Naive thymus-derived CD4-positive, alpha-beta T cell (primary cell): ENCODE results near the gene CTNNB1. TPM values are rescaled to one million over a fixed set of nuclear protein-coding genes. Genes with fewer than 3 reads are reported as not detected.
A peak's percentile ranks its signal among the peaks of the same experiment; 100 is the strongest.

Experiments
- ATAC-seq: fragments of 150-1000 bp; cut with Tn5 transposase; 2 replicates; pipeline ENCODE4 v1.10.0; 2021; ENCODE audit warnings: mild to moderate bottlenecking, moderate library complexity
- CTCF ChIA-PET: fragments of 350-600 bp; sonication (Branson Sonifier 250); formaldehyde crosslinking; loops from one replicate; lab custom pipeline; 2021; ENCODE audit warnings: antibody characterized with exemption; lab: Charles Lee
- POLR2A ChIA-PET: fragments of 350-600 bp; sonication (Branson Sonifier 250); formaldehyde crosslinking; loops from one replicate; lab custom pipeline; 2021; ENCODE audit warnings: antibody characterized with exemption, inconsistent platforms; lab: Charles Lee
- DNase-seq, 9 donors: peaks; one replicate each; pipeline versions ENCODE4 v3.0.0 to v3.0.0-alpha.2; 2020 to 2022; ENCODE audit warnings: mixed read lengths in 1 of 9
- H3K27ac ChIP-seq: one replicate; pipeline ENCODE4 v1.7.0; 2013; ENCODE audit warnings: mild to moderate bottlenecking, low read depth, low read length, moderate library complexity
- H3K27me3 ChIP-seq, 2 donors: one replicate each; pipeline ENCODE4 v1.7.0; 2013; ENCODE audit warnings: low read length in 2 of 2, mild to moderate bottlenecking in 2 of 2, moderate library complexity in 2 of 2; ENCODE audit not compliant: control insufficient read depth in 2 of 2, insufficient read depth in 2 of 2
- H3K36me3 ChIP-seq, 3 experiments: 1 replicate in 2 of 3; 2 replicates in 1 of 3; pipeline ENCODE4 v1.7.0; 2013; ENCODE audit warnings: low read length in 3 of 3, mild to moderate bottlenecking in 3 of 3, moderate library complexity in 1 of 3; ENCODE audit not compliant: insufficient read depth in 3 of 3, control insufficient read depth in 2 of 3
- H3K4me1 ChIP-seq, 2 donors: one replicate each; pipeline ENCODE4 v1.7.0; 2013; ENCODE audit warnings: low read length in 2 of 2, mild to moderate bottlenecking in 2 of 2, moderate library complexity in 1 of 2; ENCODE audit not compliant: control insufficient read depth in 2 of 2, insufficient read depth in 2 of 2
- H3K4me3 ChIP-seq: 2 replicates; pipeline ENCODE4 v1.7.0; 2013; ENCODE audit warnings: mild to moderate bottlenecking, low read length
- H3K9me3 ChIP-seq, 3 experiments: 1 replicate in 2 of 3; 2 replicates in 1 of 3; pipeline ENCODE4 v1.7.0; 2013; ENCODE audit warnings: low read length in 3 of 3; ENCODE audit not compliant: control insufficient read depth in 2 of 3
- H3K27ac Mint-ChIP-seq, 9 donors: one replicate each; pipeline ENCODE4 v1.8.0; 2020 to 2022; ENCODE audit warnings: mixed read lengths in 9 of 9, mild to moderate bottlenecking in 8 of 9, moderate library complexity in 5 of 9, inconsistent platforms in 2 of 9
- H3K27me3 Mint-ChIP-seq, 5 donors: one replicate each; pipeline ENCODE4 v1.8.0; 2021 to 2022; ENCODE audit warnings: mixed read lengths in 5 of 5, mild to moderate bottlenecking in 1 of 5
- H3K36me3 Mint-ChIP-seq, 5 donors: one replicate each; pipeline ENCODE4 v1.8.0; 2020 to 2022; ENCODE audit warnings: mixed read lengths in 5 of 5, mild to moderate bottlenecking in 3 of 5, inconsistent platforms in 1 of 5
- H3K4me1 Mint-ChIP-seq, 7 donors: one replicate each; pipeline ENCODE4 v1.8.0; 2020 to 2022; ENCODE audit warnings: mixed read lengths in 7 of 7, mild to moderate bottlenecking in 3 of 7, inconsistent platforms in 1 of 7
- H3K4me3 Mint-ChIP-seq, 10 donors: one replicate each; pipeline ENCODE4 v1.8.0; 2020 to 2022; ENCODE audit warnings: mild to moderate bottlenecking in 10 of 10, mixed read lengths in 10 of 10, moderate library complexity in 6 of 10, inconsistent platforms in 2 of 10
- H3K9me3 Mint-ChIP-seq, 11 donors: one replicate each; pipeline ENCODE4 v1.8.0; 2020 to 2022; ENCODE audit warnings: mixed read lengths in 11 of 11, mild to moderate bottlenecking in 4 of 11, inconsistent platforms in 1 of 11, moderate library complexity in 1 of 11
- intact Hi-C, 2 donors: fragments of 100-400 bp; cut with micrococcal nuclease; formaldehyde crosslinking; loops; one replicate each; pipeline ENCODE4 v1.15.1; 2023
- polyA plus RNA-seq, 2 donors: library from polyadenylated mRNA; unstranded; fragments of 300-500 nt; fragmentation: Illumina TruSeq; gene quantifications; one replicate each; pipeline ENCODE4 v1.2.3, GENCODE V29; 2021
- total RNA-seq, 6 experiments: library from RNA in 5 of 6; stranded (reverse) in 5 of 6; gene quantifications; 1 replicate in 5 of 6; 2 replicates in 1 of 6; pipeline ENCODE4 v1.2.3 and lab custom pipeline; 2021 to 2026

CTNNB1 gene
- total and polyA plus RNA-seq, 7 experiments from 2014 or later = 40.5 to 227 (median 160) TPM

DNA sequence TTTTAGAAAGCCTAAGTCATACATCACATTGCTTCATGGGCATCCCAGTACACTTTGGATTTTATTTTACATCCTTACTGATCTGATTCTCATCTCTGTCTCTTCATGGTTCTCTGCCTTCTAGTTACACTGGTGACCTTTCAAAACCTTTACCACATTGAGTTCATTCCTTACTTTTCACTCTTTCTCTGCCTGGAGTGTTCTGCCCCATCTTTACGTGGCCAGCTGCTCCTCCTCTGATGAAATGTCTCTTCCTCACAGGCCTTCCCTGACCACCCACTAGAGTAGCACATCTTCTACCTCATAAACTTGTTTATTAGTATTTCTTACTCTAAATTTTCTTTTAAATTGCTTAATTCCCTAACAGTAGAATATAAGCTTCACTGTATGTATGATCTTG is 17.7 kb downstream of the CTNNB1 start:
- intact Hi-C loops = loop anchor here in 1 of 2 donors (2.0 kb wide), 1 partner anchor 16 kb away; no protein-coding TSS in a partner anchor
- H3K9me3 Mint-ChIP-seq = no peaks in the 10 kb centered on the region
- no peaks in the 10 kb centered on the region for H3K9me3 ChIP-seq
- CTCF ChIA-PET = no interaction called here
- H3K36me3 ChIP-seq = no peaks in the 10 kb centered on the region
- POLR2A ChIA-PET = interaction anchor here (1.2 to 1.6 kb wide), 3 partner anchors 9 to 17 kb away, joined by 4 to 8 read pairs (median 5); partner anchors contain the start of gene CTNNB1
- peaks cover 55 to 99% (median 92%) of the 10 kb centered on the region in 7 donors for H3K4me1 Mint-ChIP-seq
- DNase-seq (no peak), ATAC-seq (no peak)
- H3K27me3 ChIP-seq = no peaks in the 10 kb centered on the region
- peak overlapping the region in 8 of 10 donors; percentile 4 to 63 (median 44) for H3K4me3 Mint-ChIP-seq
- no peaks in the 10 kb centered on the region for H3K27me3 Mint-ChIP-seq
- H3K4me1 ChIP-seq = peaks cover 40 to 70% of the 10 kb centered on the region in 2 donors
- no peak overlapping the region for H3K27ac ChIP-seq
- H3K4me3 ChIP-seq = no peak overlapping the region
- peak overlapping the region in 7 of 9 donors; percentile 6 to 60 (median 37) for H3K27ac Mint-ChIP-seq
- peaks cover 0 to 4% (median 0%) of the 10 kb centered on the region in 5 donors for H3K36me3 Mint-ChIP-seq

DNA sequence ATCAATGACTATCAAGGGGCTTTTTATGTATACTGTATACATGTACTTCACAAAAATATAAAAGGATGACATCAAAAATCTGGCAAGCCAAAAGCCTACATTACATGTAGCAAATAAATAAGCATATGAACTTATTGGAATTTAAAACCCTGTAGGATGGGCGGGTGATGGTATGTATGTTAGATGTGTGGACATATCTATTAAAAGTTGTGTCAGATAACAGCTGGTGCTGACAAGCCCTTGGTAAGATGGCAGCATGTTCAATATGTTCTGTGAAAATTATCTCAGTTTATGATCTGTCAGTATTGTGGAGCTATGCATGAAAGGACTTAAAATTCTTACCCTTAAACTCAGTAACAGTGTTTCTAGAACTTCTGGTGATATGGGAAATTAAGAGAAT is 20.1 kb downstream of the CTNNB1 start:
- ChIA-PET POLR2A (interaction anchor here (0.9 to 1.7 kb wide), 3 partner anchors 10 to 20 kb away, joined by 3 to 8 read pairs (median 7); partner anchors contain the start of gene CTNNB1), CTCF (no interaction called here)
- H3K36me3 Mint-ChIP-seq = peaks cover 0 to 3% (median 0%) of the 10 kb centered on the region in 5 donors
- H3K9me3 Mint-ChIP-seq = no peaks in the 10 kb centered on the region
- intact Hi-C loops = no loop called here
- H3K27me3 Mint-ChIP-seq = no peaks in the 10 kb centered on the region
- H3K9me3 ChIP-seq = no peaks in the 10 kb centered on the region
- H3K27me3 ChIP-seq = no peaks in the 10 kb centered on the region
- peaks cover 32 to 52% of the 10 kb centered on the region in 2 donors for H3K4me1 ChIP-seq
- H3K27ac Mint-ChIP-seq = peak overlapping the region in 4 of 9 donors; percentile 2 to 77 (median 20)
- H3K4me3 Mint-ChIP-seq = peak overlapping the region in 7 of 10 donors; percentile 8 to 45 (median 14)
- no peak overlapping the region for H3K4me3 ChIP-seq
- peaks cover 4 to 6% (median 4%) of the 10 kb centered on the region in 3 experiments for H3K36me3 ChIP-seq
- ATAC-seq (no peak), DNase-seq (no peak)
- peaks cover 46 to 88% (median 80%) of the 10 kb centered on the region in 7 donors for H3K4me1 Mint-ChIP-seq
- H3K27ac ChIP-seq = no peak overlapping the region

DNA sequence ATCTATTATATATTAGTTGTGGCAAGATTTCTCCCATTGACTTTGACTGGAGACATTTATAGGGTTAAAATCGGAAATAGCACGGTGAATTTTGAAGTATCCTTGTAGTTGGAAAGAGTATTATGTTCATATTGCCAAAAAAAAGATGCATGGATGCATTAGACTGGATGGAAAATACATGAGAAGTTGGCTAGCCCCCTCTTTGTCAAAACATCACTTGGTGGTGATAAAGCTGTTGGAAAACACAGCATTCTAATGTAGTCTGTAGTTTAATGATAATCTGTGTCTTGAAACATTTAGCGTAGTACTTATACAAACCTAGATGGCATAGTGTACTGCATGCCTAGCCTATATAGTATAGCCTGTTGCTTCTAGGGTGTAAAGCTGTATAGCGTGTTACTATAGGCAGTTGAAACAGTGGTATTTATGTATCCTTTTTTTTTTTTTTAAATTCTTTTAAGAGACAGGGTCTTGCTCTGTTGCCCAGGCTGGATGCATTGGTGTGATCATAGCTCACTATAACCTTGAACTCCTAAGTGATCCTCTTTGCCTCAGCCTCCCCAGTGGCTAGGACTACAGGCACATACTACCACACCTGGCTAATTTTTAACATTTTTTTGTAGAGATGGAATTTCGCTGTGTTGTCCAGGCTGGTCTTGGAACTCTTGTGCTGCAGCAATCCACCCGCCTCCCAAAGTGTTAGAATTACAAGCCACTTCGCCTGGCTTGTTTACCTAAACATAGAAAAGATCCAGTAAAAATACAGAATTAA is 21.8 kb downstream of the CTNNB1 start:
- peaks cover 19 to 38% of the 10 kb centered on the region in 2 donors for H3K4me1 ChIP-seq
- ATAC-seq (no peak), DNase-seq (no peak)
- no peaks in the 10 kb centered on the region for H3K9me3 ChIP-seq
- Mint-ChIP-seq H3K27ac (peak overlapping the region in 6 of 9 donors; percentile 2 to 77 (median 33)), H3K9me3 (no peaks in the 10 kb centered on the region), H3K36me3 (peaks cover under 1 to 20% (median 10%) of the 10 kb centered on the region in 5 donors), H3K27me3 (no peaks in the 10 kb centered on the region), H3K4me1 (peaks cover 39 to 81% (median 70%) of the 10 kb centered on the region in 7 donors), H3K4me3 (peak overlapping the region in 6 of 10 donors; percentile 6 to 58 (median 24))
- no peak overlapping the region for H3K27ac ChIP-seq
- ChIA-PET POLR2A (interaction anchor here (0.6 to 1.7 kb wide), 2 partner anchors 22 to 778 kb away, joined by 4 to 8 read pairs; partner anchors contain the start of gene CTNNB1), CTCF (no interaction called here)
- no peak overlapping the region for H3K4me3 ChIP-seq
- intact Hi-C loops = no loop called here
- no peaks in the 10 kb centered on the region for H3K27me3 ChIP-seq
- H3K36me3 ChIP-seq = peaks cover 17 to 23% (median 18%) of the 10 kb centered on the region in 3 experiments

DNA sequence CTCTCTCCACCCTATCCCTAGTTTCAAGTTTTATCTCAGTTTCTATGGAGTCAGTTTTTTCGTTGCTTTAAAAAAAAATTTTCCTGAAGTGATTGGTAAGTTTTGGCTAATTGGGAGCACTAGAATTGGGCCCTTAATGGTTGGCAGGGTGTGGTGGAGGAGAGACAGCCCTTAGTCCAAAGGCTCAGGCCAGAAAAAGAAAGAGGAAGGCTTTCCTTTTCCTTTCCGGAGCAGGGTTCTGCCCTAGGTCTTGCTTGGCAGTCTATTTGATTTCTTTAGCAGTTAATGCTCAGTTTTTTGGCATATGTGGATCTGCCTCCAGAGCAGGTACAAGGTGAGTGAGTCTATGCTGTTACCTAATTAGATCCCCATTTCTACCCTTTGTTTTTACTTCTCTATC is 22.7 kb downstream of the CTNNB1 start:
- Histone ChIP-seq H3K4me1 (peaks cover 11 to 29% of the 10 kb centered on the region in 2 donors), H3K36me3 (peaks cover 18 to 32% (median 23%) of the 10 kb centered on the region in 3 experiments), H3K4me3 (no peak overlapping the region), H3K27me3 (no peaks in the 10 kb centered on the region), H3K9me3 (no peaks in the 10 kb centered on the region), H3K27ac (no peak overlapping the region)
- intact Hi-C loops = loop anchor here in 1 of 2 donors (1.0 kb wide), 1 partner anchor 11 kb away; no protein-coding TSS in a partner anchor
- H3K36me3 Mint-ChIP-seq = peaks cover 7 to 29% (median 18%) of the 10 kb centered on the region in 5 donors
- DNase-seq = no peak
- no peak for ATAC-seq
- no peaks in the 10 kb centered on the region for H3K27me3 Mint-ChIP-seq
- POLR2A ChIA-PET = interaction anchor here (0.6 kb wide), 1 partner anchor 26 kb away, joined by 3 read pairs; no protein-coding TSS in a partner anchor
- CTCF ChIA-PET = no interaction called here
- H3K9me3 Mint-ChIP-seq = no peaks in the 10 kb centered on the region
- peaks cover 35 to 80% (median 67%) of the 10 kb centered on the region in 7 donors for H3K4me1 Mint-ChIP-seq
- peak overlapping the region in 3 of 10 donors; percentile 0 to 43 (median 6) for H3K4me3 Mint-ChIP-seq
- peak overlapping the region in 8 of 9 donors; percentile 1 to 83 (median 34) for H3K27ac Mint-ChIP-seq

DNA sequence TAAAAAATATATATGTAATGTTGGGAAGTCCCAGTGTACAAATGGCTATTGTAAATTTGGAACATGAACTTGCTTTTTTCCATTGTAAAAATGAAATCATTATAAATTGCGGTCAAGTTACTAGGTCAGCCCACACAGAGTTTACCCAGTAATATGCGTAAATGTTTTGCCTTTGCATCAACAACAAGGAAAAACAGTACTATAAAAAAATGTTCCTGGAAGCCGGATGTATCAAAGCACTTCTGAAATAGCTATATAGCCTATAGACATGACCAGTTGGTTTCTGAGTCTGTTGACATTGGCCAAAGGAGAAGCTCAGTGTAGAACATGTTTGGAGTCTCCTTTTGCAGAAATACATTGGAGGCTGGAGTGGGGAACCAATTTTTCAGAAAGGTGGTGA is 23.2 kb downstream of the CTNNB1 start:
- peak overlapping the region in 4 of 9 donors; percentile 22 to 74 (median 42) for H3K27ac Mint-ChIP-seq
- POLR2A ChIA-PET = interaction anchor here (0.6 kb wide), 1 partner anchor 26 kb away, joined by 3 read pairs; no protein-coding TSS in a partner anchor

DNA sequence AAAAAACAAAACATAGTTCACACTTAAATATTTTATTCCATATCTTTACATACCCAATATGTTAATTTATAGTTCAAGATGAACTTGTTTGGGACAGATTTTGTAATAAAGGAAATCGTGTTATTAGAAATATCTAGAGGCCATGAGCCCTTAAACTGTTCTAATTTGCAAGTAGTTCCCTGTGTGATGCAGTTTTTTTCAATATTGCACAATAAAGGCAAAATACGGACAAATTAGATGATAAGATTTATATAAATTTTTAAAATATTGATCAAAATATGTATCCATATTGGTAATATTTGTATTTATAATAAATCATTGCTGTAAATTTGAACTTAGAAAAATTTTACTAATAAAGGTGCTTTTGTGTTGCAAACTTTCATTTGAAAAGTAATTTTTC is 23.8 kb downstream of the CTNNB1 start:
- Histone ChIP-seq H3K27ac (no peak overlapping the region), H3K4me1 (peaks cover 5 to 23% of the 10 kb centered on the region in 2 donors), H3K9me3 (no peaks in the 10 kb centered on the region), H3K36me3 (peaks cover 24 to 43% (median 33%) of the 10 kb centered on the region in 3 experiments), H3K27me3 (no peaks in the 10 kb centered on the region), H3K4me3 (no peak overlapping the region)
- DNase-seq (no peak), ATAC-seq (no peak)
- no peak overlapping the region for H3K27ac Mint-ChIP-seq
- POLR2A ChIA-PET = no interaction called here
- H3K36me3 Mint-ChIP-seq = peaks cover 7 to 40% (median 23%) of the 10 kb centered on the region in 5 donors
- no peaks in the 10 kb centered on the region for H3K27me3 Mint-ChIP-seq
- intact Hi-C loops = no loop called here
- H3K4me1 Mint-ChIP-seq = peaks cover 34 to 76% (median 64%) of the 10 kb centered on the region in 7 donors
- H3K9me3 Mint-ChIP-seq = no peaks in the 10 kb centered on the region
- CTCF ChIA-PET = interaction anchor here (0.5 kb wide), 1 partner anchor 374 kb away, joined by 3 read pairs; no protein-coding TSS in a partner anchor
- no peak overlapping the region for H3K4me3 Mint-ChIP-seq

More for the DNA sequence above, 23.2 kb downstream of the CTNNB1 start:
- intact Hi-C loops = loop anchor here in 1 of 2 donors (1.0 kb wide), 1 partner anchor 11 kb away; no protein-coding TSS in a partner anchor
- H3K4me1 Mint-ChIP-seq = peaks cover 36 to 76% (median 64%) of the 10 kb centered on the region in 7 donors
- CTCF ChIA-PET = interaction anchor here (0.5 kb wide), 1 partner anchor 373 kb away, joined by 3 read pairs; no protein-coding TSS in a partner anchor
- Histone ChIP-seq H3K36me3 (peaks cover 18 to 37% (median 28%) of the 10 kb centered on the region in 3 experiments), H3K4me3 (no peak overlapping the region), H3K27me3 (no peaks in the 10 kb centered on the region), H3K9me3 (no peaks in the 10 kb centered on the region), H3K27ac (no peak overlapping the region), H3K4me1 (peaks cover 6 to 27% of the 10 kb centered on the region in 2 donors)
- peaks cover 7 to 34% (median 18%) of the 10 kb centered on the region in 5 donors for H3K36me3 Mint-ChIP-seq
- DNase-seq (no peak), ATAC-seq (peak; percentile 4)
- H3K9me3 Mint-ChIP-seq = no peaks in the 10 kb centered on the region
- H3K4me3 Mint-ChIP-seq = peak overlapping the region in 2 of 10 donors; percentile 6 to 43
- no peaks in the 10 kb centered on the region for H3K27me3 Mint-ChIP-seq
